IMR-90 (cell line): Measurements from ENCODE around the gene ATM.
"Not testable (repeated sequence)": the region's sequence is repeated elsewhere in the genome, so short reads cannot be mapped to it uniquely, and the experiment has no call there.

Experiments used
- CEBPB ChIP-seq: IDR thresholded peaks from 2 replicates; pipeline ENCODE4 v1.6.1; 2012; ENCODE audit warnings: low read depth, low read length, improper control_type of control experiment
- CHD1 ChIP-seq: IDR thresholded peaks from 2 replicates; pipeline ENCODE4 v1.6.1; 2012; ENCODE audit warnings: low read depth, low read length, improper control_type of control experiment
- CTCF ChIP-seq: conservative IDR thresholded peaks from 2 replicates; pipeline ENCODE4 v1.5.1; 2012; ENCODE audit warnings: mild to moderate bottlenecking, low read depth, low read length, improper control_type of control experiment
- MAZ ChIP-seq: IDR thresholded peaks from 2 replicates; pipeline ENCODE4 v1.6.1; 2012; ENCODE audit warnings: low read depth, mild to moderate bottlenecking, low read length, improper control_type of control experiment, moderate library complexity, borderline replicate concordance
- NFE2L2 ChIP-seq: fragments of 150-350 bp; IDR thresholded peaks from 2 replicates; pipeline ENCODE4 v1.6.1; 2016; ENCODE audit warnings: low read depth, mild to moderate bottlenecking, low read length
- POLR2A ChIP-seq: IDR thresholded peaks from 2 replicates; pipeline ENCODE4 v1.6.1; 2012; ENCODE audit warnings: mild to moderate bottlenecking, low read depth, low read length
- RAD21 ChIP-seq: IDR thresholded peaks from 2 replicates; pipeline ENCODE4 v1.6.1; 2012; ENCODE audit warnings: low read length, improper control_type of control experiment
- RCOR1 ChIP-seq: IDR thresholded peaks from 2 replicates; pipeline ENCODE4 v1.6.1; 2012; ENCODE audit warnings: mild to moderate bottlenecking, low read length, improper control_type of control experiment; ENCODE audit not compliant: insufficient replicate concordance
- RFX5 ChIP-seq: IDR thresholded peaks from 2 replicates; pipeline ENCODE4 v1.8.0; 2012; ENCODE audit warnings: low read depth, mild to moderate bottlenecking, low read length, moderate library complexity
- USF2 ChIP-seq: fragments of 150-350 bp; IDR thresholded peaks from 2 replicates; pipeline ENCODE4 v1.6.1; 2017; ENCODE audit warnings: mild to moderate bottlenecking, antibody characterized with exemption, low read length, low read depth

GRCh38 chr11:108396672-108397071, 173.8 kb downstream of the ATM start:
- TF ChIP-seq CTCF, NFE2L2, POLR2A, MAZ, CHD1, CEBPB, RFX5, USF2, RCOR1, RAD21: not testable (repeated sequence)
